Activated T-cell treated with anti-CD3 and anti-CD28 coated beads for 1 hour (primary cell): ENCODE data around the gene PPFIBP1.
"Not testable (repeated sequence)": the region's sequence is repeated elsewhere in the genome, so short reads cannot be mapped to it uniquely, and the experiment has no call there.

Experiments used
- DNase-seq: peaks from one replicate; pipeline ENCODE4 v3.0.0-alpha.2; 2020; ENCODE audit warnings: low read depth

The PPFIBP1 gene

DNA sequence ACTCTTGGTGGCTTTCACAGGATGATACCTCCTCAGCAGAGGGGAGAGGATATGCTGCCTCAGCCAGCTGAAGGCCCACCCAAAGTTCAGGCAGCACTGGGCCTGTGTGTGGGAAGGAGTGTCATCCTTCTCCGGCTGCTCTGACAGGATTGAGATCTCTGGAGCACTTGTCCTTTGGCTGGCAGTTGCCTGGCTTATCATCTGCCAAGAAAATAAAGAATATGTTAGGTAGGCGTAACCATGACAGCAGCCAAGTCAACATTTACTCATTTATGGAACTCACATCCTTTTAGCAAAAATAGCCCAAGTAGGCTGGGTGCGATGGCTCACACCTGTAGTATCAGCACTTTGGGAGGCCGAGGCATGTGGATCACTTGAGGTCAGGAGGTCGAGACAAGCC lies 68.5 kb downstream of the PPFIBP1 start:
- no peak for DNase-seq

DNA sequence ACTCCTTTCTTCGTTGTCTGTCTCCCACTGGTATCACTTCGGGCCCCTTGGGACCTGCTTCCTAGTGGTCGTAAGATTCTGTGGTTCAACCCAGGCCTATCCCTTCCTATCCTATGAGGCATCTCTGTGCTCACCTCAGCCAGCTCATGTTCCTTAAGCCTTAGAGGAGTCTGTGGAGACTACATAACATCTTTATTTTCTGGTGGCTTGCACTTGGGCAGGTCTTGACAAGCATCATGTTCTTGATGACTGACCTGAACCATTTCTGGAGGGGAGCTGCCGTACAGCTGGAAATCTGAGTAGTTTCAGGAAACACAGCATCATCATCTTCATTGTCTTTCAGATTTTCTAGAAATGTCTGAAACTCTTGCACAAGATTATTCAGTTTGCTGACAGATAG lies 69.3 kb downstream of the PPFIBP1 start:
- no peak for DNase-seq

DNA sequence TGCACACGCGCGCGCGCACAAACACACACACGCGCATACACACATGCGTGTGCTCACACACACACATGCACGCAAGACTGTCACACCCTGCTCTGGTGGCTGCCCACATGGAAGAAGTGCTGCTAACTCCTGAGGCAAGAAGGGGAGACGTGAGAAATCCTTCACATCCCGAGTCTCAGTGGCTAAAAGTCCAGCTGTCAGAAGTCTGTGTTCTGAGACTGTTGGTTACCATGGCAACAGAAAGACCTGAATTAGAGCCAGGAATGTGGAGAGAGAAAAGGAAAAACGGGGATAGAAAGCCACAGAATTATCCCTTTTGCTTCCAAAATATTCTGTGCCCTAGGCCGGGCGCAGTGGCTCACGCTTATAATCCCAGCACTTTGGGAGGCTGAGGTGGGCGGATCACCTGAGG lies 71.2 kb downstream of the PPFIBP1 start:
- DNase-seq = no peak

DNA sequence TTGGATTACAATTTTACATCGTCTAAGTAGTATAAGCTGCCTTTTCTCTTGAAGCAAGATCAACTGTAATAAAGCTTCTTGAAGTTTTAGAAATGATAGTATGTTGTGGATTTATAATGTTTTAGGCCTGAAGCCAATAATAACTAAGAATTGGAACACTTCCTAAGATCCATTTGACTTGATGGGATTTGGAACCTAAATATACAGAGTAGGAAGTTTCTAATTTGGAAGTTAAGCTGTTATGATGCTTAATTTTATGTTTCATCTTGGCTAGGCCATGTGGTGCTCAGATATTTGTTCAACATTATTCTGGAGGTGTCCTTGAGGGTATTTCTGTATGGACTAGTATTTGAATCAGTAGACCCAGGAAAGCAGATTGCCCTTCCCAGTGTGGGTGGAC lies 74.9 kb downstream of the PPFIBP1 start:
- not testable (repeated sequence) for DNase-seq

DNA sequence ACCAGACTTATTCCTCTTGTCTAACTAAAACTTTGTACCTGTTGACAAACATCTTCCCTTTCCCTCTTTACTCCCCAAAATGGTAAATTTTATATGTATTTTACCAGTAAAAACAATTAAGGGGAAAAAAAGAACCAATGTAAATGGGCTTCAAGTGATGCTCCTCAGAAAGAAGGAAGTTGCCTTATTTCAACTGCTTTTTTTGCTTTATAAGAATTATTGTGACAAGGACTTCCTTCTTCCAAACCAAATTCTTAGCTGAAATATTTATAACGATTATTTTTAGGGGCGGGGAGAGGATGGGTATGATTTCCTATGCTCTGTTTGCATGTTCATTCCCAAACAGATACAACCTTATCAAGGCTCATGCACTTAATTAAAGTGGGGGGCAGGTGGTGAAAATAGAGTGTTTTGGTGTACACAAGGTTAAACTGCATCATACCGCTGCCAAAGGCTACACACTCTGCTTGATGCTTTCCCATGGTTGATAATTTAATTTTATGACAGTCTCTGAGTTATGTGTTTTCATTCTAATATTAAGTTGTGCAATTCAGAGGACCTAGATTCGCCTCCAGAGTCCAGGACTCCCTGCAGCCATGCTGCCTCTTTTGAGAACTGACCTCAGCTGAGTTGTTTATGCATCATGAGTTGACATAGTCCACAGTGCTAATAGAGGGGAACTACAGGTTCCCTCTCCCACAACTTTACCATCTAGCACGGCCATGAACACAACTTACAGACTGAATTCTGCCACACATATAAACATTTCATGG lies 77.2 kb downstream of the PPFIBP1 start:
- not testable (repeated sequence) for DNase-seq

DNA sequence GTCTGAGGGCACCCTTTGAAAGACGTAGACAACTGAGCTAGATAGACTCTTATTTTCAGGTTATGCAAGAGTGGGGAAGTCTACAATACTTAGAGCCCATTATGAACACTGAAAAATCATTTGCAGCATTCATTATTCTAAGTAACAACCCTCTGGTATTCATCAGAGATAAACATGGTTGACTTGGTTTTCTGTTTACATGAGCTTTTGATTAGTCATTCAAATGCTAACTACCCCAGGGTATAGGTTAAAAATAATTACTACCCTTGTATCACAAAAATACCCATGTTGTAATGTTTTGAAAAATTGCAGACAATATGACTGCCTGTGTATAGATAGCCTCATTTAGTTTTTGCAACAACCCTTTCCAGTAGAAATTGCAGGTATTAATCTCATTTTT lies 78.5 kb downstream of the PPFIBP1 start:
- no peak for DNase-seq

DNA sequence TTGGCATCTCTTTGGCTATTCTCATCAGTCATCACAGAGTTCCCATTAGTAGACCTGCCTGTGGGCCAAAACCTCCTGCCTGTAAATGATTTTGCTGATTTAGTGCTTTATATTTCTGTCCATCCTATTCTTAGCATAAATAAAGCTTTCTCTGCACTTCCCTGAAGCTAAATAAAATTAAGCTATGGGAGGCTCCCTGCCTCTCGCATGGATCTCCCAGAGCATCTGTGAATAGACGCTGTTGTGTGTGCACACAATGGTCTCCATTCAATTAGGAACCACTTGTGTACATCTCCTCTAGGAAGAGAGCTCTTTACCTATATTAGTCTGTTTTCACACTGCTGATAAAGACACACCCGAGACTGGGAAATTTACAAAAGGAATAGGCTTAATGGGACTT lies 80.4 kb downstream of the PPFIBP1 start:
- DNase-seq = no peak

DNA sequence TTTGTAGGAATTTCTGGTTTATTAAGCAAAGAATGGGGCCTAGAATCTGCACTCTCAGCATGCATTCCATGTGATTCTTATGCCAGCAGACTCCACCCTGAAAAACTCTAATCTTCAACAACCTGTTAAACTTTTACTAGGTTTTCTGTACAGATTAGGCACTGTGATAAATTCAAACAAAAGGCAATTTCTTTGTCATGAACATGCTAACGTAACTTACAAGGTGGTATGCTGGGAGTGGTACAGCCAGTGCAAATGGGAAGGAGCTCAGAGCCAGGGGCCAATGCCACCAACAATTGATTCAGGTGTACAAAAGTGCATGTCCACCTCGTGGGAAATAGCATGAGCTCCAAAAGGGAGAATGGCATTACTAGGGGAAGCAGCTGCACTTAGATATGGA lies 83.0 kb downstream of the PPFIBP1 start:
- DNase-seq = no peak

DNA sequence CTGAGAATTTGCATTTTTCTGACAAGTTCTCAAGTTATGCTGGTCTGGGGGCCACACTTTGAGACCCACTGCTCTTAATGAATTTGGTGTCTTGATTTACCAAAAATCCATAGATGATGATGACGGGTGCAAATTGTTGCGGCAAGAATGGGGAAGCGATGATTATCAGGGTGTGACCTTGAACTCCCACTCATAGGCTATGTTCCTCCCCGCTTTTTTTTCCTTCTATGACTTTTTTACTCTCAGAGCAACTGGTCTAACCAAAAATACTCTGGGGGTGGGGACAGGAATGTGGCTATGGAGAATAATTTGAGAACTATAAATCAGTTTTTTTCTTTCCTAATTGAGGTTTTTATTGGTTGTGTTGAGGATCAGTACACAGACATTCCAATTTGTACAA lies 83.6 kb downstream of the PPFIBP1 start:
- DNase-seq = no peak

DNA sequence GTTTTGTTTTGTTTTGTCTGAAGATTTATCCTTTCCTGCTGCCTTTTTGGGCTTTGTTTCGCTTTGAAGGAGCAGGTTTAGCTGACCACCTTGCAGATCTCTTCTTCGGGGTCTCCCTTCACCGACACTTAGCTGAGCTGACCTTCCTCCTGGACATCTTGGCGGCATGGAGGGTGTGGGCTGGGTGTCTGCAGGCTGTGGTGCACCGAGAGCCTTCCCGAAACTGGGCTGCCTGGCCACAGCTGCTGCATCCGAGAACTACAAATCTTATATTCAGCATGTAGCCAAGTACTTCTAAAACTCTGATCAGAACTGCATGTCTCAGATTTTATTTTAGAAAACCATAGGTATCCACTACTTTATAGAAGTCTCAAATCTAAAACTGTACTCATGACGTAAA lies 84.9 kb downstream of the PPFIBP1 start:
- DNase-seq = no peak

DNA sequence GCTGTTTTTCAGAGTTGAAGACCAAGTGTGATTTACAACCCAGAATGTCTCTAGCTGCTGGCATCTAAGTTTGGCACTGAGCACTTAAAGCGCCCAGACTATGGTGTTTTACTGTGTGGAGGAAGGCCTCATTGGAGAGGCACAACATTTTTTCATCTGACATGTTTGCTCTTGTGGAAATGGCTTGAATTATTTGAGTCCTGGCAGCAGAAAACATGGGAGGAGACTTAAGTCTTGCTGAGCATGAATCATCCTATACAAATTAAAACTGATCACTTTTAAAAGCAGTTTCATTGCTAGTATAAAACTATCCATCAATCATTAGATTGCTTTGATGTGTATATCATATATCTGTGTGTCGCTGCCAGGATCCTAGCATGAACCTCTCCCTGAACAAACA lies 86.4 kb downstream of the PPFIBP1 start:
- no peak for DNase-seq

DNA sequence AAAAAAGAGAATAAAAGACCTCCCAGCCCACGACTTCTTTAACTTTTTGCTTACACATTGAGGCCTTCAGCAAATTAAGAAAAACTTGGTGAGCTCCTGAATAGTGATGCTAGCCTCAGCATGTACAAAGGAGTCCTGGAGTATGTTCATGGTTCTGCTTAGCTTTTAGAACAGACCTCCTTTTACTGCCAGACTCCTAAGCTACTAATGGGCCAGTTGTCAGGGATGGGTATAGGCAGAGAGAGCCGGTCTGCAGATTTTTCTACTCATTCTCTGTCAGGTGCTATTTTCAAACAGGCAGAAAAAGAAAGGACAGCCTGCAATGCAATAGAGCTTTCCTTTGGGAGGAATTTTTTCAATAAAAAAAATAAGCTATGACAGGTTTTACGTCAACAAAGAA lies 90.4 kb downstream of the PPFIBP1 start:
- DNase-seq = no peak

DNA sequence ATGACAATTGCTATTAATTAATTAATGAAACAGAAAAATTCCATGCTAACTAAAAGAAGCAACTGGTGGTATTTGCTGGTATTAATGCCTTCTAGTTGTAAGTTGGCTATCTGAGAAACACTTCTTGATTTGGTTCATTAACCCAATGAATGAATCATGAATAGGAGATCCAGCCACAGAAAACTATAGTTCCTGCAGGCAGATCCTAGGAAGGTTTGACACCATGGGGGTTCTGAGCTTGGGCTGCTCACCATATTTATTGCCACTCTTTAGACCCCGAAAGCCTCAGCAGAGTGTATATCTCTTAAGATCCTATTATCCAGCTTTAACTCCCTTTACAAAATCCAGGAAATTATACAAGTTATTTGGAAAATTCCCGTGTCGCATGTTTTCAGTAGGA lies 90.9 kb downstream of the PPFIBP1 start:
- DNase-seq = no peak

DNA sequence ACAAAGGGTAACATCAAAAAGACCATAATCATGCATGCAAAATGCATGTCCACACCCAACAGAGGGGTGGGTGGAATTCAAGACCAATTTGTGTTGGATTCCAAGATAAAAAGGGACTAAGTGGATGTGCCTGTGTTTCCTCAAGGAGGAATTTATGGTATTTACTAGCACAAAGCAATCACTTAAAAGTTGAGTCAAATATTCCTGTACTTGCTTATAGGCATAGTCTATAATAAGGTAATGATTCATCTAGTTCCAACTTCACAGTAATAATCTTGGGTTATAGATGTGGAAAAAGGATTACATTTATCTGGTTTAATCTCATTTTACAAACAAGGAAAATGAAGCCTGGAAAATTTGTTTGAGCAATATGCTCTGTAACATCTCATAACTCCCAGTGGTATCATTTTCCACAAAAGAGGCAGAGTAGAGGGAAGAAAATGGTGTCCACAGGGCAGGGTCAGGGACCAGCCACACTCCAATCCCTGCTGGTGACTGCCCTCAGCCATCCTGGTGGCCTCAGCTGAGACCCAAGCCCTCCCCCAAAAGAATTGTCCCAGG lies 91.4 kb downstream of the PPFIBP1 start:
- DNase-seq = no peak

DNA sequence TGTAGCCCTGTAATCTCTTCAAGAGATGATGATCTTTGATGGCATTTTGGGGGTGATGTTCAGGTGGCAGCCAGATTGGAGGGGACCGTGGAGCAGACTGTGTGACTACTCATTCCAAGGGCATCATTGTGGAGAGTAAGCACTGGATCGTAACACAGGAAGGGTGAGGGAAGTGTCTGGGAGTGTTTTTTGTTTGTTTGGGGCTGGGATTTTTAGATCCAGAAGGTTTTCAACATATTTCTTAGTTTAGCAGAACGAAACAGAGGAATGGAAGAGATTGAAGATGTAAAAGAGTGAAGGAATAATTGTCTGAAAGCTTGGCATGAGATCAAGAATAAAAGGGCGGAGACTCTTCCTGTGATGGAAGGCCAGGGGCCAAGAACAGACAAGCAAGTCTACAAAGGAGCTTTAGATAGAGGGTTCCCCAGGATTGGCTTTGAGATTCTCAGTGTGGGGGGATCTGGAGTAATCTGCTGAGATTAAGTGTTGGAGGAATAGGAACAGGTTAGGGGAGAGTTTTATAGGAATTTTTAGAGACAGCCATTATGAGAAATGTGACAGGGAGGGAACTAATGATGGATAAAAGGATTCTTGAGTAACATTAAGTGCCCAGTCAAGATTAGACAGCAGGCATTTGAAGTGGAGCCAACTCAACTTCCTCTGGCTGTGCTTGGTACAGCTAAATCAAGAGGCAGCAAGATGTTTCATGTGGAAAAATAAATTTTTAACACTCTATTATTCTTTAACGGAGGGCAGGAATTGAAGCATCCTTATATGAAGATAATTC lies 92.5 kb downstream of the PPFIBP1 start:
- DNase-seq = no peak

DNA sequence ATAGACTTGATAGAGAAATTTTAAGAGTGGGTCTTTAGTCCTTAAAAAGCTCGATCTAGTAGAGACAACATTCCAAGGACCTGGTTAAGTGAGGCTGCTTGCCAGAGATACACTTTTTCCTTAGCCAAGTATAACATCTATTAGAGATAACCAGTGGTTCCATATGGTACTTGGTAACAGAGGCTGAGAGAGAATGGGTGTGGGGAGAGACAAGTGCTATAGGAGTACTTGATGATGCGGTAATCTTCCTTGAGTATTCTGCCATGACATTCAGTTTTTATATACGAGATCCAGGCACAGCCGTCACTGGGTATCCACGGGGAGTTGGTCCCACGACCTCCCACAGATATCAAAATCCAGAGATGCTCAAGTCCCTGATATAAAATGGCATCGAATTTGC lies 94.8 kb downstream of the PPFIBP1 start:
- no peak for DNase-seq

DNA sequence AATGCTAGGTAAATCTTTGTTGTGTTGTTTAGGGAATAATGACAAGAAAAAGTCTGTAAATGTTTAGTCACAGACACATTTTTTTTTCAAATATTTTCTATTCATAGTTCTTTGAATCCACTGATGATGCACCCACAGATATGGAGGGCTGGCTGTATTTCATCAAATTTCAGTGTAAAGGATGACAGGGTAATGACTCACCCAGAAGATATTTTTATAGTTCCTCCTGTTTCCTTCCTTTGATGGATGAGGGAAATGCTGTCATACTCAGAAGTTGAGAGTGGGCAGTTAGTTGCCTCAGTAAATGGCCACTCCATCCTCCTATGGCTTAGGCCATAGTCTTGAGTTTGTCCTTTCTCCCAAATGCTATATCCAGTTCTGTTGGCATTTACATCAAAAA lies 95.3 kb downstream of the PPFIBP1 start:
- no peak for DNase-seq

DNA sequence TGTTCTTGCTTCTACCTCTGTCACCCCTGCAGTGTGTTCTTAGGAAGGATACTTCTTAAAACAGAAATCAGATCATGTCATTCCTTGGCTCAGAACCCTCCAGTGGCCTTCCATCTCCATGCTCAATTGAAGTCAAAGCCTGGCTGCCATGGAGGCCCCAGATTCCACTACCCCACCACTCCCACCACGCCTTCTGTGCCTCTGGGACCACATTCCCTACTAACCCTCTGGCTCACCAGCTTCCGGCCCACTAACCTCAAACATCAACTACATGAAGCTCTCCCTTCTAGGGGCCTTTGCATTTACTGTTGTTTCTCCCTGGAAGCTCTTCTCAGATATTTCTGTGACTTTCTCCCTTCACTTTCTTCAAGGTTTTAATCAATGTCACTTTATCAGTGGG lies 96.1 kb downstream of the PPFIBP1 start:
- no peak for DNase-seq

DNA sequence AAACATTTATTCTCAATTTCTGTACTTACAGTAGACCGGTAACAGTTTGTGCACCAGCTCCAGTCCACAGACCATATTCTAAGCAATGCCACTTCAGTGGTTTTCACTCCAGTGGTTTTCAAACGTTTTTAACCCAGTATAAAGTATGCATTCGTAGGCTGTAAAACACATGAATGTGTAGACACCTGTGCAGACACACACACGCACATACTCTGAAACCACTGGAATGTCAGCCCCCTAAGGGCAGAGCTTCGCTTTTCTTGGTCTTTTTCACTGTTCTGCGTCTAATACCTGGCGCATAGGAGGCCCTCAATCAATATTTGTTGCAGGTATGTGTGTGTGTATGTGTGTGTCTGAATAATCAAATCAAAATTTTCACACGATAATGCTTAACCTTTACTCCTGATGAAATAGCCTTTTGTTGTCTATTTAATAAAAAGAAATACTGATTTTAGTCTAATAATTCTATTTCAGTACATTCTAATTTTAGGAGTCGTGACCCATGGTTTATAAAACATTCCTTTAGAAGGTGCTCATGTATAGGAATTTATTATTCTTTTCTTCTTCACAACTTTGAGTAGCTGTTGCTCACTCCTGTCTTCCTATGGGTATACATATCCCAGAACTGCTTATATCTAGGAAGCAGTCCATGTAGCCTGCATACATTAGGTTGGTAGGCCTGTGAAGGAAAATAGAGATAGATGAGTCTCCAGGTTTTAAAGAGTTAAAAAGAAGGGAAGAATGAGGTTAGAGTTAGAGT lies 98.6 kb downstream of the PPFIBP1 start:
- DNase-seq = no peak

DNA sequence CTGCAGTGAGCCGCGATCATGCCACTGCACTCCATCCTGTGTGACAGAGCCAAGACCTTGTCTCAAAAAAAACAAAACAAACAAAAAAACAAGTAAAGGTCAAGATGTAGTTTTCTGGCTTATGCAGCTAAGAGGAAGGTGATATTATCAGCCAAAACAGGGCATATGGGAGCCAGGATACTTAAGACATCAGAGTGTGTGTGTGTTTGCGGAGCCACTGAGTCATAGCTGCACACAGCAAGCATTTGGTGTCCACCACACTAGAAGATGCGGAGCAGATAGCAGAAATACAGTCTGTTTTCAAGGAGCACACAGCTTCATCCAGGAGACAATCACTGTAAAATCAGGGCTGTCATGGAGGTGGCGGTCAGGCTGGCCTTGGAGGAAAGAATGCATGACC lies 99.6 kb downstream of the PPFIBP1 start:
- DNase-seq = no peak

DNA sequence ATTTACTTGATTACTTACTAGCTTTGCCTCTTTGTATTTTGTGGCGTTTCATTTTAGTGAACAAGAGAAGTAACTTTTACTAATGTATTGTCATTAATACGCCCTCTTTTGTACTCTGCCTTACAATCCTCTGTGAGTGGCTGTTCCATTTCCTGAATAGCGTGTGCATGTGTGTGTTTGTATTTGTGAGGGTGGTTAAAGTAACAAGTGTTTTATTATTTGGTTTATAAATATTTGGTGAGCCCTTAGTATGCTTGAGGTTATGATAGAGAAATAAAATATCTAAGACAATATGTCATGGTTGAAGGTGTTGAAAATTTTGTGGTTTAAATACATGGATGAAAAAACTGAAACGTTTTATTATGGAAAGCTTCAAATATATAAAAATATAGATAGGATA lies 100.6 kb downstream of the PPFIBP1 start:
- DNase-seq = no peak

DNA sequence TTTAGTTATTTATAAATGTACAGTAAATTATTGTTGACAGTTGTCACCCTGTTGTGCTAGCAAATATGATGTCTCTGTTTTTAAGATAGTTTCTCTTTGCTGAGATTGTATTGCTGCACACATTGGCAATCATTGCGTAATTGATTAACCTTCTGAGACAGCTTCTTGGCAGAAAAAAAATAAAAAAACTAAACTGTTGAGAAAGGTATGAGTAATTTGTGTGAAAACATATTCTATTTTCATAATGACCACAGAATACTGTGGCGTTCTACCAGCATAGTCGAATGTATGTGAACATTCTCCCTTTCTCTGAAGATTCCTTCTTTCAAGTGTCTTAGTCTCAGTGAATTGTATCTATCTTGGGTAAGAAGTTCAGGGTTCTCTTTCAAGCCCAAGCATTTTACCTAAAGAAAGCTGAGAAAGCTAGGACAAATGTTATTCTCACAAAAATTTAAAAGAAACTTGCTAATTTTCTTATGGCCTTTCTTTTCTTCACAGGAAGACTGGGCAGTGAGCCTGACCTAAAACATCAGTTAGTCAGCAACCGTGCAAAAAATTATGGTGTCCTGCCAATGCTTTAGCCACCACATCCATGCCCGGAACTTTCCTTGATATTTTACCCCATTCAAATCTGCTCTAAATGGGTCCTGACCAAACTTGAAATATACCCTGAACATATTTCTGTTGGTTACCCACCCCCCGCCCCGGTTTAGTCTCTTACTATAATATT lies 103.3 kb downstream of the PPFIBP1 start:
- no peak for DNase-seq
